NCI-H1092 (cell line): ENCODE results near the gene PRTN3.

Experiments
- DNase-seq: peaks from one replicate; lab custom pipeline; 2025; lab: John Stamatoyannopoulos, UW

The PRTN3 gene, protein sequence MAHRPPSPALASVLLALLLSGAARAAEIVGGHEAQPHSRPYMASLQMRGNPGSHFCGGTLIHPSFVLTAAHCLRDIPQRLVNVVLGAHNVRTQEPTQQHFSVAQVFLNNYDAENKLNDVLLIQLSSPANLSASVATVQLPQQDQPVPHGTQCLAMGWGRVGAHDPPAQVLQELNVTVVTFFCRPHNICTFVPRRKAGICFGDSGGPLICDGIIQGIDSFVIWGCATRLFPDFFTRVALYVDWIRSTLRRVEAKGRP

DNA sequence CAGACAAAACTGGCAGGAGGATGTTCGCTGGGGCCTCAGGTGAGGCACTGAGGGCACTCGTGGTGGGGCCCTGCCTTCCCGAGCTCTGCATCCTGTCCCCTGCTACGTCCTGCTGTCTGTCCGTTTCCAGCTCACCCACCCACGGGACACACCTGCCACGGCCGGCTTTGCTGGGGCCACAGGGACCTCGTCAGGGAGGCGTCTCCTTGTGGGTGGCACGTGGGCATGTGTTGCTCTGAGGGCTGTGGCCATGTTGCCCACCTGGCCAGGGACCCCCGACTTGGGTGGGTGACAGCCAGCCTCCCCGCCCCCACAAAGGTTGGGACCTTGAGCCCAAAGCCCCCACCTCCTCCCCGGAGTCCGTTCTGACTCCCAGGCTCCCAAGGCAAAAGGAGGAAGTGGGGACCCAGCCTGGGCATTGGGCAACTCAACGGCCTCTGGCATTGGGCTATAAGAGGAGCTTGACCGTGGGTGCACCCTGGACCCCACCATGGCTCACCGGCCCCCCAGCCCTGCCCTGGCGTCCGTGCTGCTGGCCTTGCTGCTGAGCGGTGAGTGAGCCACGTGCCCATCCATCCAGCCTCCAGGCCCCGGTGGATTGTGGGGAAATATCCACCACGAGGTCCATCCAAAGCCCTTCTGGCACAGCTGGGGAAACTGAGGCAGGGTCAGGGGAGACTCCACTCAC, at the start of gene PRTN3:
Gene PRTN3 (plus strand): TSS at position 481 of the 688 bp plus-strand sequence. CDS start 10 bp downstream, at position 491.
- no peak for DNase-seq

GRCh38 chr19:791007-791566, 49.7 kb upstream of the PRTN3 start:
- no peak for DNase-seq

- DNase-seq: no peak
These were observed 49.1 kb upstream of the PRTN3 start for GRCh38 chr19:791567-792305.

GRCh38 chr19:792306-792885, 48.4 kb upstream of the PRTN3 start:
- no peak for DNase-seq

DNA sequence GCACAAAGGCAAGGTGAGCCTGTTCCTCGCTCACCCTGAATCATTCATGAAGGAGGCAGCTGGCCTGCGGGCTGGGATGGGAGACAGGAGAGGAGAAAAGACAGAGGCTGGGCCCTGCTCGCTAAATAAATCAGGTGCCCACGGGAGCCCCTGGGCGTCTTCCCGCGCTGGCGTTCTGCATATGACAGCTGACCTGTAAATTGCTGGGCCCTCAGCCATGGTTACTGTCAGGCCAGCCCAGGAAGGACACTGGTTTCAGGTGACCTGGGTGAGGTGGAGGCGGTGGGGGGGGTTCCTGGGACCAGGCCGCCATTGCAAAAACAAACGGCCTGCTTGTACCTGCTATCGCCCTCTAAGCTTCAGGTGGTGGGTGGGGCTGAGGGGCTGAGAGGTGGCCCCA, 47.0 kb upstream of the PRTN3 start:
- DNase-seq: no peak

DNA sequence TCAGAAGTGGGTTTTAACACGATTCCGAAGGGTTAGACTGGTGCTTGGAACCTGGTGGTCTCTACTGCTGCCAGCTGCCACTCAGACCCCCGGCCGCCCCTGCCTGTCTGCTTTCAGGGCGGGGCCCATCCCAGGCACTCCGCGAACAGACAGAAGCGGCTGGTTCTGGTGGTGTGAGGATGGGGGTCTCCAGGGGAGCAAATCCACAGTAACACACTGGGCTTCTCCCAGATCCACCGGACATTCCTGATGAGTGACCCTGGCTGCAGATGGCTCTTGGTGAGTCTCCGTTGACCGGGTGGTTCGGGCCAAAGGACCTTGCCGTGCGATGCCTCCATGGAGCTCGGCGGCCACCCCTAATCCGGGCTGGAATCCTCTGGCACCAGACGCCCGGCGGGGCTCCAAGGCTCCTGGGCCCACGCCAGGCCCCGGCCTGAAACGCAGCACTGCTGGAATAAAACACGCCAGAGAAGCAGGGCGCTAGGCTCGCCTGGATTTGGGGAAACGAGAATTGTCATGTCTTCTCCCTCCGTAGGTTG, 45.7 kb upstream of the PRTN3 start:
- DNase-seq: no peak

DNA sequence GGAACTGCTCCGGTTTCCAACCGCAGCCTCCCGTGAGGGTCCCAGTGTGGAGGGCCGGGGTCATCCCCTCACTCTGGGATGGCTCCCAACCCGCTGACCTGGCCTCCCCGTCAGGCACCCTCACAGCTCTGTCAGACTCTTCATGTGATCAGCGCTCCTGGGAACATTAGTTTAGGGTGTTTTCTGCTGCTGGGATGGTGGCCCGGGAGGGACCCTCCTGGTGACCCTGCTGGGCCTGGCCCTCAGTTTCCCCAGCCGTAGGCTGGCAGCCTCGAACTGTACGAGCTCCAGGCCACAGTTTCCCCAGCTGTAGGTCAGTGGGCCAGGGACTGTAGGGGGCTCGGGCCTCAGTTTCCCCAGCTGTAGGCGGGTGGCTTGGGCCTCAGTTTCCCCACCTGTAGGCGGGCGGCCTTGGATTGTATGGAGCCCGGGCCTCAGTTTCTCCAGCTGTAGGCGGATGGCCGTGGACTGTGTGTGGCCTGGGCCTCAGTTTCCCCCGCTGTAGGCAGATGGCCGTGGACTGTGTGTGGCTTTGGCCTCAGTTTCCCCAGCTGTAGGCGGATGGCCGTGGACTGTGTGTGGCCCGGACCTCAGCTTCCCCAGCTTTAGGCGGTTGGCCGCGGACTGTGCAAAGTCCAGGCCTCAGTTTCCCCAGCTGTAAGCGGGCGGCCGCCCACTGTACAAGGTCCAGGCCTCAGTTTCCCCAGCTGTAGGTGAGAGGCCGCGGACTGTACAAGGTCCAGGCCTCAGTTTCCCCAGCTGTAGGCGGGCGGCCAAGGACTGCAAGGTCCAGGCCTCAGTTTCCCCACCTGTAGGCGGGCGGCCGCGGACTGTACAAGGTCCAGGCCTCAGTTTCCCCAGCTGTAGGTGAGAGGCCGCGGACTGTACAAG, 44.9 kb upstream of the PRTN3 start:
- DNase-seq: no peak

DNA sequence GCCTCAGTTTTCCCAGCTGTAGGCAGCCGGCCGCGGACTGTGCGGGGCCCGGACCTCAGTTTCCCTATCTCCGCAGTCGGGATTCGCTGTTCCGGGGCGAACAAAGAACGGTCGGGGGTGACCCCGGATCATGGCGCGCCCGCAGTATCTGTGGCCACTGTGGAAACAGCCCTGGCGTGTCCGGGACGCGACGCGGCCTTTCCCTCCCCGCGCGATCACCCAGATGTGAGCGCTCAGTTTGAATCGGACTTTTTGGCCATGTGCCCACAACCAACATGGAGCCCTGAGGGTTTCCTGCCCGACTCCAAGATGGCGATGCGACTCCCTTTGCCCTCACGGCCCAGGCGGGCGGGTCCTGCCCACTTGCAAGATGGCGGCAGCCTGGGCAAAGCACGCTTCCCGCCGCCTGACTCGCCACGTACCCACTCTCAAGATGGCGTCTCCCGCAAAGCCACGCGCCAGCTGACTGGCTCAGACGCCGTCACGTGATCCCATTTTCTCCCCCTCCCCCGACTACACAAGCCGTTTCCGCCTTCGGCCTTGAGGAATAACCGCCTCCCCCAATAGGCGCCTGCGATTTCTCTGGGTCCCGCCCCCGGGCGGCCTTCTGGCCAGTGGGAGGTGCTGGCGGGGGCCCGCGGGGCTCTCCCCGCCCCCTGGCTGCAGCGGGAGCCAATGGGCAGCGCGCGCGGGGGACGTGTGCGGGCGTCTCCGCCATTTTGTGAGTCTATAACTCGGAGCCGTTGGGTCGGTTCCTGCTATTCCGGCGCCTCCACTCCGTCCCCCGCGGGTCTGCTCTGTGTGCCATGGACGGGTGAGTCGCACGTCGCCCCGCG, 43.9 kb upstream of the PRTN3 start, which contains the start of gene PTBP1:
Gene PTBP1 (plus strand): TSS at position 761 of the 836 bp plus-strand sequence. CDS start 46 bp downstream, at position 807.
- peak; percentile 100 for DNase-seq

GRCh38 chr19:797528-798414, 43.0 kb upstream of the PRTN3 start:
- DNase-seq: peak; percentile 92

DNA sequence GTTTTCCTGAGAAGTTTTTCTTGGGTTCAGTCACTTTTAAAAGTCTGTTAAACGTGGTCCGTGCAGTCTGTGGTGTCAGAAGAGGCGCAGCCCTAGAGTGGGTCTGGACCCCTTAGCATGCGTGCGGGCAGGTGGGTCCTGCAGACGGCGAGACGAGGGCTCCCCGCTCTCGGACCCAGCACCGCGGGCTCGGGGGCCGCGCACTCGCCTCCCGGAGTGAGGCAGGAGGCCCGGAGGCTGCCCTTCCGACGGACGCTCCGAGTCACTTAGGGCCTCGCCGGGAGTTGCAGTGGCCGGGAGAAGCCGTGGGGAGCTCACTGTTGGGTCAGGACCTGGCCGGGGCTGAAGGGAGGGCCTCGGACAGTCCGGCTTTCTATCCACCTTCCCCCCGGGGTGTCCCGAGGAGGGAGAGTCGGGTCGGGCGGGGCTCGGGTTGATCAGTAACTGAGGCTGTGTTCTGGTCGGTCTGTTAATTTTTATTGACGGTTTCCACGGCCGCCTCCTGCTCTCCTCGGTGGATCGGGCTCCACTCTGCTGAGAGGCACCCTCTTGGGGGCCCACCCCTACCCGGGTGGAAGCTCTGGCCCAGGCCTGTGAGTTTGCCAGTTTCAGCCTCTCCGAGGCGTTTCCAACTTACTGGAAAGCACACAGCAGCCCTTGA, 42.3 kb upstream of the PRTN3 start:
- DNase-seq: no peak

DNA sequence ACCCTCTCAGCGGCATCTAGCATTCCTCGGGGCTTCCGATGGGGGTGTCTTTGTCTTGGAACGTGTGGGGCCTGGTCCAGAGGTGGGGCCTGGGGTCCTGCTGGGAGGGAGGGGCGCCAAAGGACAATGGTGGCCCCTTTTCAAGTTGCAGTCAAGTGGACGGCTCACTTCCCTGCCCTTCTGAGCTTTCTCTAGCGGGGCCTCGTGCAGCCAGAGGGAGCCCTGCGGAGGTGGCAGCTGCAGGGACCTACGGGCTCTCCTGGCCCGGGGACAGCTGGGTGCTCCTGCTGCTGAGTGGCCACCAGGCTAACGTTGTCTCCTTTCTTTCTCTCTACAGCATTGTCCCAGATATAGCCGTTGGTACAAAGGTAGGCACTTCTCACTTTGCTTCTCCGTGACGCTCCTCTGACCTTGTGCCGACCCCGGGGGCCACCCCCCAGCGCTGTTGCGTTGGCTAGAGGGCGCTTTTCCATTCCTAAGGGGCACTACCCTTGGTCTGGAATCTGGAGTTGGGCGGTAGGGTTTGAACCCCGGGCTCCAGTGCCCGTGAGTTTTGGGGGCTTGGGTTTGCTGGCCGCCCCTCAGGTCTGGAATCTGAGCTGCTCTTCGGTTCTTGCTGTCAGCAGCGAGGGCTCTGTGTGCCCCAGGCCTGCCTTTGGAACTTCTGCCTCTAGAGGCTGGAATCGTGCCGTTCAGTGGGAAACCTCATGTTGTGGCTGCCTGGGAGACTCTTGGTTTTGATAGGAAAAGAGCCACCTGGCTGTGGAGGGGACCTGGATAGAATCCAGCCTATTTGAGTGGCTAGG, 41.5 kb upstream of the PRTN3 start:
- no peak for DNase-seq

- no peak for DNase-seq
These were observed 40.3 kb upstream of the PRTN3 start for GRCh38 chr19:800360-801029.

GRCh38 chr19:801030-801860, 39.6 kb upstream of the PRTN3 start:
- no peak for DNase-seq

DNA sequence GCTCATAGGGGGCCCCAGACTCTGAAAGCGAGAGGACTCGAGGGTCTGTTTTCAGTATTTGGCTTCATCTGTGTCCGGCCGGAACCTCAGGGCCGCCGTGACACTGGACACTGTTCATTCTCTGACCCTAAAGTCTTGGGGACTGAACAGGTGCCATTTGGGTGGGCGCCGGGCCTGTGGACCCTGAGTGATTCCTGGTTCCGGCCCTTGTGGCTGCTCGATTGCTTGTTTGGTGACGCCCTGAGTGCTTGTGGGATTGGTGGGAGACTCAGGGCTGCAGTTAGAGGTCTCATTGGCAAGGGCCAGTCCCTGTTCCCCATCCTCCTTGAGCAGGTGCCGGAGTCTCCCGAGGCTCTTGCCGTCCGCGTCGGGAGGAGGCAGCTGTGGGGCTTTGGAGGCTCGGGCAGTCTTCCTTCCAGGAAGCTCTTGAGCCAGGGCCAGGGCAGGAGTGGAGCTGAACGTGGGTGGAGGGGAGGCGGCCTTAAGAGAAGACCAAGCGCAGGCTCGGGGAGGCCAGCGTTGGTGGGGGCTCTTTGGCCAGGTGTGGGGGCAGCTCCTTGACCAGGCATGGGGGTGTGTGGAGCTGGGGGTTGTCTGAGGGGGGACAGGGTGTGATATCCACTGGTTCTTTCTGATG, 38.8 kb upstream of the PRTN3 start:
- no peak for DNase-seq

GRCh38 chr19:802498-803098, 38.2 kb upstream of the PRTN3 start:
- DNase-seq: no peak
